Measurements from ENCODE around the gene CEBPB. TPM values are rescaled to one million over a fixed set of nuclear protein-coding genes. Genes with fewer than 3 reads are reported as not detected.

The CEBPB gene
- polyA plus RNA-seq, 10 donors = 4.5 to 8.3 (median 6.6) TPM

GRCh38 chr20:50224531-50225255 lies 34.1 kb downstream of the CEBPB start:
- DNase-seq = peak; percentile 68 to 86 (median 77)

- DNase-seq = no peak
Measured at GRCh38 chr20:50226093-50226974, 35.7 kb downstream of the CEBPB start.

GRCh38 chr20:50227506-50227905 lies 36.9 kb downstream of the CEBPB start:
- no peak for DNase-seq

GRCh38 chr20:50229156-50229607 lies 38.6 kb downstream of the CEBPB start:
- DNase-seq = no peak

- no peak for DNase-seq
Measured at GRCh38 chr20:50230184-50230583, 39.6 kb downstream of the CEBPB start.

- no peak for DNase-seq
Measured at GRCh38 chr20:50230871-50231560, 40.4 kb downstream of the CEBPB start.

GRCh38 chr20:50231854-50232253 lies 41.2 kb downstream of the CEBPB start:
- no peak for DNase-seq

GRCh38 chr20:50232651-50233324 lies 42.2 kb downstream of the CEBPB start:
- DNase-seq = no peak

- DNase-seq = no peak
Measured at GRCh38 chr20:50233325-50234212, 42.9 kb downstream of the CEBPB start.

- no peak for DNase-seq
Measured at GRCh38 chr20:50234288-50234687, 43.7 kb downstream of the CEBPB start.

- no peak for DNase-seq
Measured at GRCh38 chr20:50237349-50237748, 46.7 kb downstream of the CEBPB start.

GRCh38 chr20:50238081-50238800 lies 47.6 kb downstream of the CEBPB start:
- no peak for DNase-seq

- DNase-seq = no peak
Measured at GRCh38 chr20:50240092-50240491, 49.5 kb downstream of the CEBPB start.

GRCh38 chr20:50242178-50242514 lies 51.5 kb downstream of the CEBPB start:
- DNase-seq = no peak

Other genes starting within 250 kb of the CEBPB start
- 10 to 100 TPM in 2 of 10 donors, 1 to 10 TPM in 8; 6.0 to 15.9 (median 8.3) TPM for gene SNAI1, start 207.8 kb upstream of the CEBPB start, polyA plus RNA-seq (ENCODE audit: insufficient read length in 10 of 10)
- gene UBE2V1, start 77.7 kb upstream of the CEBPB start, polyA plus RNA-seq (ENCODE audit: insufficient read length in 10 of 10) = 100 to 1,000 TPM in 8 of 10 donors, 10 to 100 TPM in 2; 95.0 to 130 (median 121) TPM
- 10 to 100 TPM; 21.1 to 26.4 (median 23.0) TPM for gene PEDS1, start 37.1 kb upstream of the CEBPB start, polyA plus RNA-seq (ENCODE audit: insufficient read length in 10 of 10)

Measured in muscle of back (tissue), 11 donors.